Measurements from ENCODE around the gene ZNF79.
"Not testable (repeated sequence)": the region's sequence is repeated elsewhere in the genome, so short reads cannot be mapped to it uniquely, and the experiment has no call there.

The ZNF79 gene

GRCh38 chr9:127451858-127452656, 27.9 kb downstream of the ZNF79 start:
- in situ Hi-C loops (cut with HindIII; ENCODE audit: low sequenced_read_pairs) = no loop called here

GRCh38 chr9:127452691-127453090, 28.5 kb downstream of the ZNF79 start:
- in situ Hi-C loops (cut with HindIII; ENCODE audit: low sequenced_read_pairs) = no loop called here

GRCh38 chr9:127455324-127455992, 31.3 kb downstream of the ZNF79 start:
- in situ Hi-C loops (cut with HindIII; ENCODE audit: low sequenced_read_pairs) = no loop called here

GRCh38 chr9:127457191-127457878, 33.2 kb downstream of the ZNF79 start:
- in situ Hi-C loops (cut with HindIII; ENCODE audit: low sequenced_read_pairs) = no loop called here

- in situ Hi-C loops (cut with HindIII; ENCODE audit: low sequenced_read_pairs) = no loop called here
Observed at GRCh38 chr9:127458921-127459320, 34.7 kb downstream of the ZNF79 start.

GRCh38 chr9:127463382-127463781, 39.2 kb downstream of the ZNF79 start:
- in situ Hi-C loops (cut with HindIII; ENCODE audit: low sequenced_read_pairs) = no loop called here

- in situ Hi-C loops (cut with HindIII; ENCODE audit: low sequenced_read_pairs) = no loop called here
Observed at GRCh38 chr9:127463911-127464310, 39.7 kb downstream of the ZNF79 start.

- in situ Hi-C loops (cut with HindIII; ENCODE audit: low sequenced_read_pairs) = not testable (repeated sequence)
Observed at GRCh38 chr9:127466407-127466917, 42.3 kb downstream of the ZNF79 start.

- in situ Hi-C loops (cut with HindIII; ENCODE audit: low sequenced_read_pairs) = no loop called here
Observed at GRCh38 chr9:127467621-127468020, 43.4 kb downstream of the ZNF79 start.

- in situ Hi-C loops (cut with HindIII; ENCODE audit: low sequenced_read_pairs) = no loop called here
Observed at GRCh38 chr9:127470662-127471061, 46.5 kb downstream of the ZNF79 start.

GRCh38 chr9:127473501-127473900, 49.3 kb downstream of the ZNF79 start:
- in situ Hi-C loops (cut with HindIII; ENCODE audit: low sequenced_read_pairs) = no loop called here

- in situ Hi-C loops (cut with HindIII; ENCODE audit: low sequenced_read_pairs) = no loop called here
Observed at GRCh38 chr9:127473932-127474331, 49.8 kb downstream of the ZNF79 start.

- in situ Hi-C loops (cut with HindIII; ENCODE audit: low sequenced_read_pairs) = no loop called here
Observed at GRCh38 chr9:127474592-127474991, 50.4 kb downstream of the ZNF79 start.

- in situ Hi-C loops (cut with HindIII; ENCODE audit: low sequenced_read_pairs) = no loop called here
Observed at GRCh38 chr9:127479507-127480081, 55.4 kb downstream of the ZNF79 start.

- in situ Hi-C loops (cut with HindIII; ENCODE audit: low sequenced_read_pairs) = no loop called here
Observed at GRCh38 chr9:127482662-127483061, 58.5 kb downstream of the ZNF79 start.

GRCh38 chr9:127485995-127486394, 61.8 kb downstream of the ZNF79 start:
- in situ Hi-C loops (cut with HindIII; ENCODE audit: low sequenced_read_pairs) = no loop called here

- in situ Hi-C loops (cut with HindIII; ENCODE audit: low sequenced_read_pairs) = no loop called here
Observed at GRCh38 chr9:127488946-127489345, 64.8 kb downstream of the ZNF79 start.

GRCh38 chr9:127489471-127490115, 65.4 kb downstream of the ZNF79 start:
- in situ Hi-C loops (cut with HindIII; ENCODE audit: low sequenced_read_pairs) = no loop called here

- in situ Hi-C loops (cut with HindIII; ENCODE audit: low sequenced_read_pairs) = no loop called here
Observed at GRCh38 chr9:127490535-127491230, 66.5 kb downstream of the ZNF79 start.

- in situ Hi-C loops (cut with HindIII; ENCODE audit: low sequenced_read_pairs) = no loop called here
Observed at GRCh38 chr9:127491516-127491915, 67.3 kb downstream of the ZNF79 start.
